ENCODE results near the gene SNAPC1.

Gene SNAPC1

DNA sequence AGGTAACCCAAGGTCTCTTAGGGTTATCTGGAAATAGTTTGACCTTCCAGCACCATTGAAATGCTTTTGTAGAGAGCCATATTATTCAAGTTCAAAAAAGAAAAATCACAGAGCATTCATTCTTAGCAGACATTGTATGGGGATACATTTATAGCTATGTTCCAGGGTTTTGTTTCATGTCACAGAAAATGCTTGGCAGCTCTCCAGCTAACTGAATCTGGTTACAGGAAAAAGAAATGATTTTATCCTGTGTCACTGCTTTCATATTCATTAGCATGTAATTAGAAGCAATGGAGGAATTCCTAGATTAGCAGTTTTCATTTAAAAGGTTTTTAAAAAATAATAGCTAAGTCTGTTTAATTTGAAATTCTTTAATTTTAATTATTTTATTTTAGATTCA lies 78.9 kb downstream of the SNAPC1 start:
- DNase-seq (ENCODE audit: low read depth) = no peak
- TF ChIP-seq, protein P1, sequence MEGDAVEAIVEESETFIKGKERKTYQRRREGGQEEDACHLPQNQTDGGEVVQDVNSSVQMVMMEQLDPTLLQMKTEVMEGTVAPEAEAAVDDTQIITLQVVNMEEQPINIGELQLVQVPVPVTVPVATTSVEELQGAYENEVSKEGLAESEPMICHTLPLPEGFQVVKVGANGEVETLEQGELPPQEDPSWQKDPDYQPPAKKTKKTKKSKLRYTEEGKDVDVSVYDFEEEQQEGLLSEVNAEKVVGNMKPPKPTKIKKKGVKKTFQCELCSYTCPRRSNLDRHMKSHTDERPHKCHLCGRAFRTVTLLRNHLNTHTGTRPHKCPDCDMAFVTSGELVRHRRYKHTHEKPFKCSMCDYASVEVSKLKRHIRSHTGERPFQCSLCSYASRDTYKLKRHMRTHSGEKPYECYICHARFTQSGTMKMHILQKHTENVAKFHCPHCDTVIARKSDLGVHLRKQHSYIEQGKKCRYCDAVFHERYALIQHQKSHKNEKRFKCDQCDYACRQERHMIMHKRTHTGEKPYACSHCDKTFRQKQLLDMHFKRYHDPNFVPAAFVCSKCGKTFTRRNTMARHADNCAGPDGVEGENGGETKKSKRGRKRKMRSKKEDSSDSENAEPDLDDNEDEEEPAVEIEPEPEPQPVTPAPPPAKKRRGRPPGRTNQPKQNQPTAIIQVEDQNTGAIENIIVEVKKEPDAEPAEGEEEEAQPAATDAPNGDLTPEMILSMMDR (IDR thresholded peaks at IDR 0.05; ENCODE audit: insufficient read depth, low read depth, low read length, missing control alignments) = no peak

More for the DNA sequence above, 78.9 kb downstream of the SNAPC1 start:
- no peak overlapping the region for H3K4me3 ChIP-seq (ENCODE audit: low read depth, low read length)

All from GM12865 (cell line).